DOHH2 (cell line): ENCODE measurements around the gene SNRPA1.

Experiments used
- H3F3A ChIP-seq: fragments of 200-600 bp; sonication (generic), shearing (Covaris generic); 2 replicates; pipeline ENCODE4 v1.6.0; 2016; ENCODE audit warnings: antibody characterized with exemption, mild to moderate bottlenecking; ENCODE audit not compliant: control insufficient read depth, insufficient read depth
- H3K27ac ChIP-seq: fragments of 200-600 bp; sonication (generic); 2 replicates; pipeline ENCODE4 v1.5.1; 2014; ENCODE audit warnings: low read depth, mild to moderate bottlenecking, low read length, moderate library complexity
- H3K27me3 ChIP-seq: fragments of 200-600 bp; sonication (generic); 2 replicates; pipeline ENCODE4 v1.6.1; 2014; ENCODE audit warnings: mild to moderate bottlenecking, low read length, mixed read lengths; ENCODE audit not compliant: control insufficient read depth
- H3K36me3 ChIP-seq: fragments of 200-600 bp; sonication (generic); 2 replicates; pipeline ENCODE4 v1.6.1; 2014; ENCODE audit warnings: mild to moderate bottlenecking, low read length, moderate library complexity, mixed read lengths; ENCODE audit not compliant: control insufficient read depth
- H3K4me1 ChIP-seq: fragments of 200-600 bp; sonication (generic); 2 replicates; pipeline ENCODE4 v1.6.1; 2014; ENCODE audit warnings: mild to moderate bottlenecking, low read length, mixed read lengths; ENCODE audit not compliant: control insufficient read depth
- H3K4me2 ChIP-seq: fragments of 200-600 bp; sonication (generic); 2 replicates; pipeline ENCODE4 v1.6.0; 2014; ENCODE audit warnings: mild to moderate bottlenecking, low read length, moderate library complexity
- H3K4me3 ChIP-seq: fragments of 200-600 bp; sonication (generic); 2 replicates; pipeline ENCODE4 v1.5.1; 2014; ENCODE audit warnings: mild to moderate bottlenecking, low read length, mixed read lengths
- H3K79me2 ChIP-seq: fragments of 200-600 bp; sonication (generic); 2 replicates; pipeline ENCODE4 v1.6.1; 2014; ENCODE audit warnings: mild to moderate bottlenecking, low read length, mixed read lengths; ENCODE audit not compliant: control insufficient read depth
- H3K9me2 ChIP-seq: fragments of 200-600 bp; sonication (generic); replicated peaks from 2 replicates; pipeline ENCODE4 v1.6.1; 2014; ENCODE audit warnings: mild to moderate bottlenecking, low read length, mixed read lengths; ENCODE audit not compliant: control insufficient read depth
- H3K9me3 ChIP-seq: fragments of 200-600 bp; sonication (generic); 2 replicates; pipeline ENCODE4 v1.6.1; 2014; ENCODE audit warnings: antibody characterized with exemption, low read length, mixed read lengths; ENCODE audit not compliant: control insufficient read depth, insufficient read depth
- H4K20me1 ChIP-seq: fragments of 200-600 bp; sonication (generic); 2 replicates; pipeline ENCODE4 v1.6.0; 2014; ENCODE audit warnings: low read depth, mild to moderate bottlenecking, antibody characterized with exemption, low read length, moderate library complexity; ENCODE audit not compliant: control insufficient read depth, insufficient read depth
- EZH2phosphoT487 ChIP-seq: fragments of 200-600 bp; sonication (generic); IDR thresholded peaks from 2 replicates; pipeline ENCODE4 v1.6.1; 2017; ENCODE audit warnings: borderline replicate concordance, mild to moderate bottlenecking, antibody characterized with exemption, low read length, moderate library complexity, mixed read lengths
- TF ChIP-seq, protein P1 (sequence below): fragments of 200-600 bp; sonication (generic); IDR thresholded peaks from one replicate; pipeline ENCODE4 v1.5.1; 2014; ENCODE audit warnings: antibody characterized with exemption, mild to moderate bottlenecking, low read depth, low read length; ENCODE audit not compliant: poor library complexity, severe bottlenecking

SNRPA1 gene

DNA sequence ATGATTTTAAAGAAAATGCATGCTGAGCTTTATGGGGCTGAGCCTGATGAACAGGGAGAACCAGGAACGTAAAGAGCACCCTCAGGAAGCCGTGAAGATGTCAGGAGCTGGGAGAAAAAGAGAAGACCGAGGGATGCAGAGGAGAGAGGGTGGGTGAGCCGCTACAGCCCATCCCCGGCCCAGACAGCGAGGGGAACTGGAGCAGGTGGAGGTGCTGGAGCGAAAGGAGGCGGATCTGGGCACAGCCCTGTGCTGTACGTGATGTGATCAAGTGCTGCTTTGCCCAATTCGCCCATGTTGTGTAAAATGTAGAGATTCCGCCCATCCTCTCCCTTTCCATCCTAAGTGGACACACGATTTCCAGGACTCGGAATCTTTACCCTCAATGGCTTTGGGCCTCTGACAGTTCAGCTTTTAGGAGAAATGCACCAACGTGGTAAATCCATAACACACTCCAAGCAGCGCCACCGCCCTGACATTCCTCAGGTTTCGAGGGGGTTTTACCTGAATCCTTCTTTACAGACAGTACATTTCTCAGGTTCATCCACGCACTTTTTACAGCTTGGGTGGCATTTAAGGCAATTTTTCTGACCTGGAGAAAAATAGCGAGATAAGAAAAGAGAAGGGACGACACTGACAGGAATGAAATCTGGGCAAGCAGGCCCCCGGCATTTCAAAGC, 27.1 kb upstream of the SNRPA1 start:
- no peaks in the 10 kb centered on the region for H3K9me3 ChIP-seq
- no peaks in the 10 kb centered on the region for H3K79me2 ChIP-seq
- no peak overlapping the region for H3K27ac ChIP-seq
- H3K4me2 ChIP-seq, result no peak overlapping the region
- TF ChIP-seq EZH2phosphoT487, result no peak
- TF ChIP-seq, protein P1, sequence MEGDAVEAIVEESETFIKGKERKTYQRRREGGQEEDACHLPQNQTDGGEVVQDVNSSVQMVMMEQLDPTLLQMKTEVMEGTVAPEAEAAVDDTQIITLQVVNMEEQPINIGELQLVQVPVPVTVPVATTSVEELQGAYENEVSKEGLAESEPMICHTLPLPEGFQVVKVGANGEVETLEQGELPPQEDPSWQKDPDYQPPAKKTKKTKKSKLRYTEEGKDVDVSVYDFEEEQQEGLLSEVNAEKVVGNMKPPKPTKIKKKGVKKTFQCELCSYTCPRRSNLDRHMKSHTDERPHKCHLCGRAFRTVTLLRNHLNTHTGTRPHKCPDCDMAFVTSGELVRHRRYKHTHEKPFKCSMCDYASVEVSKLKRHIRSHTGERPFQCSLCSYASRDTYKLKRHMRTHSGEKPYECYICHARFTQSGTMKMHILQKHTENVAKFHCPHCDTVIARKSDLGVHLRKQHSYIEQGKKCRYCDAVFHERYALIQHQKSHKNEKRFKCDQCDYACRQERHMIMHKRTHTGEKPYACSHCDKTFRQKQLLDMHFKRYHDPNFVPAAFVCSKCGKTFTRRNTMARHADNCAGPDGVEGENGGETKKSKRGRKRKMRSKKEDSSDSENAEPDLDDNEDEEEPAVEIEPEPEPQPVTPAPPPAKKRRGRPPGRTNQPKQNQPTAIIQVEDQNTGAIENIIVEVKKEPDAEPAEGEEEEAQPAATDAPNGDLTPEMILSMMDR, result no peak
- no peaks in the 10 kb centered on the region for H3K36me3 ChIP-seq
- H3K27me3 ChIP-seq, result no peaks in the 10 kb centered on the region
- no peaks in the 10 kb centered on the region for H3F3A ChIP-seq
- H3K4me3 ChIP-seq, result no peak overlapping the region
- H3K9me2 ChIP-seq, result no peaks in the 10 kb centered on the region
- no peaks in the 10 kb centered on the region for H3K4me1 ChIP-seq
- no peaks in the 10 kb centered on the region for H4K20me1 ChIP-seq

DNA sequence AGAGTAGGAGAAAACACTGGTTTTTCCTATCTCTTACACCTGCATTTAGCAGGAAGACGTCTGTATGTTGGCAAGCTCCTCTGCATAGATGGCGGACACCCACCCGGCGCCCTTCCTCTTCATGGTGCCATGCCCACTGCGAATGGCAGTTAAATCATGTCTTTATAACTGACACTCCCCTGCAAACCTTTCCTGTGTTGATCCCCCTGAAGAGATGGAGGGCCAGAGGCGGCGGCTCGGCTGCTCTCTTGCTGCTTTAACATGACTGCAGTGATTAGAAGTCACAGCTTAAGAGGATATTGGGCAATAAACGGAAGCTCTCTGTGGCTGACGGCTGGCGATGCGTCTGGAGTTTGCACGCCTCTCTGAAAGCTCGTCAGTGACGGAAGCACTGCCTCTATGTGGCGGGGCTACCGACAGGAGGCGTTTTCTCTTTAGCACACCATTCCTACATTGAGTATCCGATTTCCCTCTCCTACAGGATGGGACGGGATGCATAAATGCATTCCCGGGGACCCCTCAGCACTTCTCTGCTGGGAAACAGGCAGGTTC, 25.5 kb upstream of the SNRPA1 start:
- no peaks in the 10 kb centered on the region for H3K4me1 ChIP-seq
- no peaks in the 10 kb centered on the region for H3K9me2 ChIP-seq
- no peak overlapping the region for H3K27ac ChIP-seq
- H3K4me2 ChIP-seq, result no peak overlapping the region
- no peaks in the 10 kb centered on the region for H3K36me3 ChIP-seq
- TF ChIP-seq, protein P1, result no peak
- TF ChIP-seq EZH2phosphoT487, result no peak
- no peaks in the 10 kb centered on the region for H3K27me3 ChIP-seq
- no peaks in the 10 kb centered on the region for H3F3A ChIP-seq
- H3K79me2 ChIP-seq, result no peaks in the 10 kb centered on the region
- no peaks in the 10 kb centered on the region for H3K9me3 ChIP-seq
- H3K4me3 ChIP-seq, result no peak overlapping the region
- no peaks in the 10 kb centered on the region for H4K20me1 ChIP-seq

DNA sequence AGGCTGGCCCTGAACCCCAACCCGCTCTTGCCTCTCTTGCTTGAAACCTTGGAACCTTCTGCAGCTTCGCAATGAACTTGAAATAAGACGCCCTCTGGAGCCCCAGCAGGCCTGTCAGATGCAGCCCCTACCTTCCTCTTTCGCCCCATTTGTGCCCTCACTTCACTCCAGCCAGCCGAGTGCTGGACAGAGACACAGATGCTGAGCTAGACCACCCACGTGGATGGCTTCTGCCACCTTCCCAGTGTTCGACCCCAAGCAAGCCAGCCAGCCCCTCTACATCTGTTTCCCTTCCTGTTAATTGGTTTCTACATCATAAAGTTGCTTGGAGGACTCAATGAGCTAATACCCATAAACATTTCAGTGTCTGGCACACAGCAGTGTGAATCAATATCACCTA, 23.8 kb upstream of the SNRPA1 start:
- Histone ChIP-seq H3K9me2 (no peaks in the 10 kb centered on the region), H3K27me3 (no peaks in the 10 kb centered on the region), H3K9me3 (no peaks in the 10 kb centered on the region), H3F3A (no peaks in the 10 kb centered on the region), H4K20me1 (no peaks in the 10 kb centered on the region), H3K4me1 (no peaks in the 10 kb centered on the region), H3K79me2 (no peaks in the 10 kb centered on the region), H3K27ac (no peak overlapping the region), H3K4me2 (no peak overlapping the region), H3K4me3 (no peak overlapping the region), H3K36me3 (no peaks in the 10 kb centered on the region)
- TF ChIP-seq, protein P1, result no peak
- no peak for TF ChIP-seq EZH2phosphoT487
